ENCODE measurements around the gene STK11. TPM values are rescaled to one million over a fixed set of nuclear protein-coding genes. Genes with fewer than 3 reads are reported as not detected.

Gene STK11
- total RNA-seq, 2 donors from 2014 or later, result 62.0 to 64.7 TPM

- TF ChIP-seq CTCF (IDR thresholded peaks at IDR 0.05), result no peak
- H3K4me3 ChIP-seq, result peak overlapping the region; percentile 71 to 77
- H3K4me1 ChIP-seq, result peaks cover 0 to 52% of the 10 kb centered on the region in 2 donors
- peaks cover 50% of the 10 kb centered on the region for H3K36me3 ChIP-seq
- peak overlapping the region; percentile 96 to 98 for H3K27ac ChIP-seq
- no peaks in the 10 kb centered on the region for H3K27me3 ChIP-seq
- DNase-seq (ENCODE audit: low spot score), result no peak
- no peaks in the 10 kb centered on the region for H3K9me3 ChIP-seq
Observed at GRCh38 chr19:1275976-1276627, 70.5 kb downstream of the STK11 start.

DNA sequence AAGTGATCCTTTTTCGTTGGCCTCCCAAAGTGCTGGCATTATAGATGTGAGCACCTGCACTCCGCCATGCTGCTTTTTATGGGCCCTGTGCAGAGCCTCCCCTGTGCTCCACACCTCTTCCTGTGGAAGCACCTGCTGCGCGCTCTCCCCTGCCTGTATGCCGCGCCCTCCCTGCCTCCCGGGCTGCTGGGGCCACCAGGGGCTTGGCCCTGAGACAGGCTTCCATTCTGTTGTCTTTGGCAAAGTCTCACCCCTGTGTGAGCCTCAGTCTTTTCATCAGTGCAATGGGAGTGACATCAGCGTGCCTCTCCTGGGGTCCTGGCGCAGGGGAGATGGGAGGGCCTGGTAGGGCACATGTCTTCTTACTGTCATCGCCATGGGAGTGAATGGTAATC lies 71.0 kb downstream of the STK11 start:
- DNase-seq (ENCODE audit: low spot score), result no peak
- Histone ChIP-seq H3K36me3 (peaks cover 45% of the 10 kb centered on the region), H3K9me3 (no peaks in the 10 kb centered on the region), H3K4me1 (peaks cover 0 to 47% of the 10 kb centered on the region in 2 donors), H3K27ac (peak overlapping the region; percentile 96 to 98), H3K4me3 (peak overlapping the region in 1 of 2 donors; percentile 77), H3K27me3 (no peaks in the 10 kb centered on the region)
- TF ChIP-seq CTCF (IDR thresholded peaks at IDR 0.05), result no peak

DNA sequence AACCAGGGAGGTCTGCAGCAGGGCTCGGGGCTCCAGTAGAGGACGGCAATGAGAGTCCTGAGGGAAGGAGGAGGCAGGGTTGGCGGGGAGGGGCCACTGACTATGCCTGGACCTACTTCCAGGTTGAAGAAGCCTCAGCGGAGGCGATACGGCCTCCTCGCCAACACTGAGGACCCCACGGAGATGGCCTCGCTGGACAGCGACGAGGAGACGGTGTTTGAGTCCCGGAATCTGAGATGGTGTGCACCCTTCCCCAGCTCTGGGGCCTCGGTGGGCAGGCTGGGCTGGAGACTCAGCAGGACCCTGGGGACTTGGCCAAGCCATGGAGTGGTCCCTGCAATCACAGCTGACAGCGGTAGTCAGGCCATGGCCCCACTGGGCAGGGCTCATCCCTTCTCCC lies 71.5 kb downstream of the STK11 start:
- Histone ChIP-seq H3K27ac (no peak overlapping the region), H3K36me3 (peaks cover 41% of the 10 kb centered on the region), H3K9me3 (no peaks in the 10 kb centered on the region), H3K4me3 (no peak overlapping the region), H3K27me3 (no peaks in the 10 kb centered on the region), H3K4me1 (peaks cover 0 to 42% of the 10 kb centered on the region in 2 donors)
- no peak for DNase-seq (ENCODE audit: low spot score)
- TF ChIP-seq CTCF (IDR thresholded peaks at IDR 0.05), result no peak

Other genes with a start within 250 kb of the STK11 start
- 10 to 100 TPM; 13.3 to 24.9 TPM for gene WDR18, start 221.4 kb upstream of the STK11 start, total RNA-seq
- under 1 TPM in 1 of 2 donors, not detected in 1; 0.12 TPM for gene GRIN3B, start 205.4 kb upstream of the STK11 start, total RNA-seq
- 100 to 1,000 TPM; 129 to 170 TPM for gene TMEM259, start 184.7 kb upstream of the STK11 start, total RNA-seq
- gene RNU6-2, start 184.3 kb upstream of the STK11 start, total RNA-seq, result not detected
- gene CNN2, start 179.2 kb upstream of the STK11 start, total RNA-seq, result 10 to 100 TPM; 47.8 to 48.5 TPM
- 1 to 10 TPM; 4.8 to 5.9 TPM for gene ABCA7, start 165.7 kb upstream of the STK11 start, total RNA-seq
- 10 to 100 TPM in 1 of 2 donors, 1 to 10 TPM in 1; 5.2 to 12.8 TPM for gene ARHGAP45, start 138.6 kb upstream of the STK11 start, total RNA-seq
- gene POLR2E, start 110.4 kb upstream of the STK11 start, total RNA-seq, result 100 to 1,000 TPM; 149 to 252 TPM
- 100 to 1,000 TPM; 404 to 529 TPM for gene GPX4, start 101.8 kb upstream of the STK11 start, total RNA-seq
- gene SBNO2, start 31.5 kb upstream of the STK11 start, total RNA-seq, result 10 to 100 TPM; 14.7 to 17.7 TPM
- 1 to 10 TPM; 2.4 to 2.6 TPM for gene CBARP, start 32.2 kb downstream of the STK11 start, total RNA-seq
- 100 to 1,000 TPM; 193 to 269 TPM for gene ATP5F1D, start 36.0 kb downstream of the STK11 start, total RNA-seq
- 10 to 100 TPM; 42.1 to 42.2 TPM for gene MIDN, start 42.8 kb downstream of the STK11 start, total RNA-seq
- gene CIRBP, start 63.6 kb downstream of the STK11 start, total RNA-seq, result 100 to 1,000 TPM; 288 to 385 TPM
- 10 to 100 TPM; 28.9 to 29.8 TPM for gene FAM174C, start 69.8 kb downstream of the STK11 start, total RNA-seq
- gene EFNA2, start 80.1 kb downstream of the STK11 start, total RNA-seq, result not detected
- 100 to 1,000 TPM; 234 to 326 TPM for gene NDUFS7, start 178.1 kb downstream of the STK11 start, total RNA-seq
- gene GAMT, start 195.8 kb downstream of the STK11 start, total RNA-seq, result 10 to 100 TPM; 45.8 to 92.5 TPM
- gene DAZAP1, start 201.8 kb downstream of the STK11 start, total RNA-seq, result 10 to 100 TPM; 32.6 to 47.5 TPM
- gene RPS15, start 232.6 kb downstream of the STK11 start, total RNA-seq, result 1,000 to 10,000 TPM; 1,712 to 2,156 TPM
- gene APC2, start 244.3 kb downstream of the STK11 start, total RNA-seq, result under 1 TPM; 0.04 to 0.35 TPM

Measured in right atrium auricular region (tissue), 2 donors.